SK-N-SH treated with all-trans-retinoic acid at 6 μM for 48 hours (cell line): ENCODE results near the gene WDFY2.
A peak's percentile ranks its signal among the peaks of the same experiment; 100 is the strongest.

Experiments
- ATAC-seq: fragments of 200-7000 bp; cut with Tn5 transposase; 3 replicates; pipeline ENCODE4 v1.9.1; 2020; ENCODE audit warnings: mild to moderate bottlenecking, moderate library complexity
- BACH2 ChIP-seq: fragments of 250-450 bp; sonication (Bioruptor Pico); IDR thresholded peaks from 2 replicates; pipeline ENCODE4 v1.9.0; 2021; ENCODE audit warnings: mild to moderate bottlenecking, borderline replicate concordance
- CSDC2 ChIP-seq: fragments of 250-450 bp; sonication (Bioruptor Pico); IDR thresholded peaks from 2 replicates; pipeline ENCODE4 v1.5.0; 2020; ENCODE audit warnings: mild to moderate bottlenecking, moderate library complexity
- ESRRG ChIP-seq: fragments of 250-450 bp; sonication (Bioruptor Pico); IDR thresholded peaks from 2 replicates; pipeline ENCODE4 v1.6.1; 2021; ENCODE audit warnings: mild to moderate bottlenecking
- GLIS3 ChIP-seq: fragments of 250-450 bp; sonication (Bioruptor Pico); IDR thresholded peaks from 2 replicates; pipeline ENCODE4 v1.5.0; 2020; ENCODE audit warnings: mild to moderate bottlenecking, moderate library complexity
- ISL1 ChIP-seq: fragments of 250-450 bp; sonication (Bioruptor Pico); IDR thresholded peaks from 2 replicates; pipeline ENCODE4 v2.1.2; 2022; ENCODE audit warnings: mild to moderate bottlenecking, moderate library complexity
- OSR1 ChIP-seq: fragments of 250-450 bp; sonication (Bioruptor Pico); IDR thresholded peaks from 2 replicates; pipeline ENCODE4 v1.8.0; 2022; ENCODE audit warnings: moderate library complexity, mild to moderate bottlenecking, inconsistent platforms
- PPARA ChIP-seq: fragments of 250-450 bp; sonication (Bioruptor Pico); IDR thresholded peaks from 2 replicates; pipeline ENCODE4 v1.5.0; 2020; ENCODE audit warnings: mild to moderate bottlenecking, borderline replicate concordance
- RARB ChIP-seq: fragments of 250-450 bp; sonication (Bioruptor Pico); IDR thresholded peaks from 2 replicates; pipeline ENCODE4 v1.8.0; 2021; ENCODE audit warnings: mild to moderate bottlenecking, moderate library complexity
- SNAI2 ChIP-seq: fragments of 250-450 bp; sonication (Bioruptor Pico); IDR thresholded peaks from 2 replicates; pipeline ENCODE4 v1.5.0; 2020; ENCODE audit warnings: mild to moderate bottlenecking, moderate library complexity
- TCF4 ChIP-seq: fragments of 250-450 bp; sonication (Bioruptor Pico); IDR thresholded peaks from 2 replicates; pipeline ENCODE4 v1.8.0; 2021; ENCODE audit warnings: mild to moderate bottlenecking, moderate library complexity, borderline replicate concordance
- TOX ChIP-seq: fragments of 250-450 bp; sonication (Bioruptor Pico); IDR thresholded peaks from 2 replicates; pipeline ENCODE4 v1.8.0; 2021; ENCODE audit warnings: mild to moderate bottlenecking, moderate library complexity, borderline replicate concordance
- ZC3H10 ChIP-seq: fragments of 250-450 bp; sonication (Bioruptor Pico); IDR thresholded peaks from 2 replicates; pipeline ENCODE4 v1.5.1; 2021; ENCODE audit warnings: mild to moderate bottlenecking, moderate library complexity
- ZFP3 ChIP-seq: fragments of 250-450 bp; sonication (Bioruptor Pico); IDR thresholded peaks from 2 replicates; pipeline ENCODE4 v1.5.0; 2020; ENCODE audit warnings: mild to moderate bottlenecking, moderate library complexity
- ZFP30 ChIP-seq: fragments of 450-650 bp; formaldehyde crosslinking; IDR thresholded peaks from 2 replicates; pipeline ENCODE4 v1.5.0; 2022; ENCODE audit warnings: mild to moderate bottlenecking, moderate library complexity
- ZNF565 ChIP-seq: fragments of 450-650 bp; formaldehyde crosslinking; conservative IDR thresholded peaks from 2 replicates; pipeline ENCODE4 v1.5.0; 2020; ENCODE audit warnings: low read depth, mild to moderate bottlenecking, moderate library complexity
- ZNF70 ChIP-seq: fragments of 450-650 bp; formaldehyde crosslinking; IDR thresholded peaks from 2 replicates; pipeline ENCODE4 v1.5.0; 2020; ENCODE audit warnings: mild to moderate bottlenecking, moderate library complexity
- TF ChIP-seq, protein P1 (sequence below): fragments of 250-450 bp; sonication (Bioruptor Pico); IDR thresholded peaks from 2 replicates; pipeline ENCODE4 v1.5.1; 2020; ENCODE audit warnings: low read depth, mild to moderate bottlenecking, moderate library complexity
- TF ChIP-seq, protein P2 (sequence below): fragments of 250-450 bp; sonication (Bioruptor Pico); IDR thresholded peaks from 2 replicates; pipeline ENCODE4 v1.8.0; 2020; ENCODE audit warnings: mild to moderate bottlenecking, moderate library complexity, borderline replicate concordance
- TF ChIP-seq, protein P3 (sequence below): fragments of 250-450 bp; sonication (Bioruptor Pico); IDR thresholded peaks from 2 replicates; pipeline ENCODE4 v1.8.0; 2021; ENCODE audit warnings: low read depth, mild to moderate bottlenecking, moderate library complexity, borderline replicate concordance
- TF ChIP-seq, protein P4 (sequence below): fragments of 250-450 bp; sonication (Bioruptor Pico); IDR thresholded peaks from 2 replicates; pipeline ENCODE4 v1.5.0; 2020; ENCODE audit warnings: mild to moderate bottlenecking, moderate library complexity

Gene WDFY2

DNA sequence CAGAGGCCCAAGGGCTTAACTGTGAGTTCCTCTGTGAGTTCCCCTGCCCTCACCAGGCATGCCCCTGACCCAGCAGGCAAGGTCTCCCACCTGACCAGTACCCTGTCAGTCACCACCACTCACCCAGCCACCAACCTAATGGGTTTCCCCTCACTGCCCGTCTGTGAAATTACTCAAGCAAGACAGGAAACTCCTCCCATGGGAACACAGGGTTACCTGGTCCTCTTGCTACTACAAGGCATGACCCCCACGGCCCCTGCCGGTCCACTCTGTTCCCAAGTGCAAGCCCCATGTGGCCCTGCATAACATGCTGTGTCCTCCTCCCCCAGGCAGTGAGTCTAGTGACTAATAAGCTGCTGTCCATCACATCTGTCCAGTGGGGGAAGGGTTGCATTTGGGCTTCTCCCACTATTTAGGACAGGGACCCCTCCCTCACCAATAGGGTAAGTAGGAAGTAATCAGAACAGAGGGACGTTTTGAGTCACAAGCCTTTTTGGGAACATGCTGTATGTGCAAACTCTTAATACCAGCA is 227.7 kb downstream of the WDFY2 start (continued):
- TF ChIP-seq, protein P1, sequence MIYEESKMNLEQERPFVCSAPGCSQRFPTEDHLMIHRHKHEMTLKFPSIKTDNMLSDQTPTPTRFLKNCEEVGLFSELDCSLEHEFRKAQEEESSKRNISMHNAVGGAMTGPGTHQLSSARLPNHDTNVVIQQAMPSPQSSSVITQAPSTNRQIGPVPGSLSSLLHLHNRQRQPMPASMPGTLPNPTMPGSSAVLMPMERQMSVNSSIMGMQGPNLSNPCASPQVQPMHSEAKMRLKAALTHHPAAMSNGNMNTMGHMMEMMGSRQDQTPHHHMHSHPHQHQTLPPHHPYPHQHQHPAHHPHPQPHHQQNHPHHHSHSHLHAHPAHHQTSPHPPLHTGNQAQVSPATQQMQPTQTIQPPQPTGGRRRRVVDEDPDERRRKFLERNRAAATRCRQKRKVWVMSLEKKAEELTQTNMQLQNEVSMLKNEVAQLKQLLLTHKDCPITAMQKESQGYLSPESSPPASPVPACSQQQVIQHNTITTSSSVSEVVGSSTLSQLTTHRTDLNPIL: no peak
- no peak for TF ChIP-seq BACH2 (CRISPR knock-in tag)
- TF ChIP-seq, protein P2, sequence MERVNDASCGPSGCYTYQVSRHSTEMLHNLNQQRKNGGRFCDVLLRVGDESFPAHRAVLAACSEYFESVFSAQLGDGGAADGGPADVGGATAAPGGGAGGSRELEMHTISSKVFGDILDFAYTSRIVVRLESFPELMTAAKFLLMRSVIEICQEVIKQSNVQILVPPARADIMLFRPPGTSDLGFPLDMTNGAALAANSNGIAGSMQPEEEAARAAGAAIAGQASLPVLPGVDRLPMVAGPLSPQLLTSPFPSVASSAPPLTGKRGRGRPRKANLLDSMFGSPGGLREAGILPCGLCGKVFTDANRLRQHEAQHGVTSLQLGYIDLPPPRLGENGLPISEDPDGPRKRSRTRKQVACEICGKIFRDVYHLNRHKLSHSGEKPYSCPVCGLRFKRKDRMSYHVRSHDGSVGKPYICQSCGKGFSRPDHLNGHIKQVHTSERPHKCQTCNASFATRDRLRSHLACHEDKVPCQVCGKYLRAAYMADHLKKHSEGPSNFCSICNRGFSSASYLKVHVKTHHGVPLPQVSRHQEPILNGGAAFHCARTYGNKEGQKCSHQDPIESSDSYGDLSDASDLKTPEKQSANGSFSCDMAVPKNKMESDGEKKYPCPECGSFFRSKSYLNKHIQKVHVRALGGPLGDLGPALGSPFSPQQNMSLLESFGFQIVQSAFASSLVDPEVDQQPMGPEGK (CRISPR knock-in tag): no peak
- TF ChIP-seq, protein P3, sequence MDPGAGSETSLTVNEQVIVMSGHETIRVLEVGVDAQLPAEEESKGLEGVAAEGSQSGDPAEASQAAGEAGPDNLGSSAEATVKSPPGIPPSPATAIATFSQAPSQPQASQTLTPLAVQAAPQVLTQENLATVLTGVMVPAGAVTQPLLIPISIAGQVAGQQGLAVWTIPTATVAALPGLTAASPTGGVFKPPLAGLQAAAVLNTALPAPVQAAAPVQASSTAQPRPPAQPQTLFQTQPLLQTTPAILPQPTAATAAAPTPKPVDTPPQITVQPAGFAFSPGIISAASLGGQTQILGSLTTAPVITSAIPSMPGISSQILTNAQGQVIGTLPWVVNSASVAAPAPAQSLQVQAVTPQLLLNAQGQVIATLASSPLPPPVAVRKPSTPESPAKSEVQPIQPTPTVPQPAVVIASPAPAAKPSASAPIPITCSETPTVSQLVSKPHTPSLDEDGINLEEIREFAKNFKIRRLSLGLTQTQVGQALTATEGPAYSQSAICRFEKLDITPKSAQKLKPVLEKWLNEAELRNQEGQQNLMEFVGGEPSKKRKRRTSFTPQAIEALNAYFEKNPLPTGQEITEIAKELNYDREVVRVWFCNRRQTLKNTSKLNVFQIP: no peak
- TF ChIP-seq CSDC2 (CRISPR knock-in tag): no peak
- TF ChIP-seq ZFP3 (CRISPR knock-in tag): no peak
- TF ChIP-seq TOX (CRISPR knock-in tag): no peak

DNA sequence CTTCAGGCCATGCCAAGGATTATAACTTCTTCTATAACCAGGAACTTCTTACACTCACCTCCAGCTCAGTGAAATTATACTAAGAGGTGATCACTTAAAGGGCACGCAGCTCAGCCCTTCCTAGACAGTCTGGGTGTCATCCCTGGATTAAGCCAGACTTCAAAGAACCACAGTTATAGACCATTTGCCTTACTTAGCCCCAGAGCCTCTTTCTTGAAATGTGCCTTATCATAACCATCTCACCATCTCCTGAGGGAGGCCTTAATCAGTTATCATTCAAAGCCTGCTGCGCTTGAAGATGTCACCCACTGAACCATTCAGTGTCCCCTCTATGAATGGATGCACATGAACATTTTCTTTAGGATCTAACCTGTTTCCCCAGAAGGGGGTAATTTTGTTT is 229.8 kb downstream of the WDFY2 start:
- no peak for ATAC-seq
- TF ChIP-seq, protein P1: no peak
- no peak for TF ChIP-seq RARB (CRISPR knock-in tag)
- TF ChIP-seq SNAI2 (CRISPR knock-in tag): no peak
- no peak for TF ChIP-seq ZNF565 (CRISPR knock-in tag)
- no peak for TF ChIP-seq PPARA (CRISPR knock-in tag)
- no peak for TF ChIP-seq ZFP30 (CRISPR knock-in tag)
- no peak for TF ChIP-seq ESRRG
- no peak for TF ChIP-seq ZNF70
- no peak for TF ChIP-seq ZC3H10 (CRISPR knock-in tag)
- TF ChIP-seq, protein P3: no peak

DNA sequence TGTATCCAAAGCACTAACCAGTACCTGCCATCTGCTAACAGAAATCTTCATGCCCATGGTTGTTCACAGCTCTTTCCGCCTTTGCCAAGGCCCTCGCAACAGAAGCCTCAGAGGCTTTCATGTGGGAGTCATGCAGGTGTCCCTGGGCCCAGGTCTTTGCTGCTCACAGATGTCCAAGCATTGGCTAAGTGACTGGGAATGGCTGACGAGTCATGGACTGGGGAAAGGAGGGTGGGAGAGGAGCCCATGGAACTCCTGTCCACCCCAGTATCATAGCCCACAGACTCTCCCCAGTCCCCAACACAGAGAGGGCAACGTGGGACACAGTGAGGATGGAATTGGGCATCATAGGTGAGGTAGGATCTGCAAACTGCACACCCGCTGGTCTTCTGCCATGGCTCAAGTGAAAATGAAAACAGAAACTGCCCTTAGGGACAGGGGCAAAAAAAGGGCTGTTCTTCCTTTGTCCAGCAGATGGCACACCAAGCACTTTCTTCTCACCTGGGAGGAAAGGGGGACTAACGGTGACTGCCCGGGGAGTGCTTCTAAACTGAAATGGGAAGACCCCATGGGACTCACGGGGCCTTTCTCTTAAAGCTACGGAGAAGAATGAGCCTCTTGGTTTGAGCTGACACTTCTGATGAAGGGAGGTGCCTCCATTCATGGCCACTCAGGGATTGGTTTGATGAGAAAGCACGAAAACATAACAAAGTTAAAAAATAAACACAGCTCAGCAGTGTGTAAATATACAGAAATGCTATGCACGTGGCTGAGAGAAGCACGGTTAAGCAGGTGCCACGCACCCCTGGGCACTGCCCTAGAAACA is 230.8 kb downstream of the WDFY2 start:
- peak; percentile 93 for ATAC-seq
- TF ChIP-seq GLIS3 (CRISPR knock-in tag) (no peak), ISL1 (CRISPR knock-in tag) (no peak), OSR1 (no peak), BACH2 (CRISPR knock-in tag) (no peak), PPARA (CRISPR knock-in tag) (no peak), TCF4 (CRISPR knock-in tag) (no peak), ZFP3 (CRISPR knock-in tag) (no peak), ESRRG (no peak), ZNF70 (no peak)
- TF ChIP-seq, protein P2 (CRISPR knock-in tag): no peak
- TF ChIP-seq, protein P1: no peak
- TF ChIP-seq, protein P4, sequence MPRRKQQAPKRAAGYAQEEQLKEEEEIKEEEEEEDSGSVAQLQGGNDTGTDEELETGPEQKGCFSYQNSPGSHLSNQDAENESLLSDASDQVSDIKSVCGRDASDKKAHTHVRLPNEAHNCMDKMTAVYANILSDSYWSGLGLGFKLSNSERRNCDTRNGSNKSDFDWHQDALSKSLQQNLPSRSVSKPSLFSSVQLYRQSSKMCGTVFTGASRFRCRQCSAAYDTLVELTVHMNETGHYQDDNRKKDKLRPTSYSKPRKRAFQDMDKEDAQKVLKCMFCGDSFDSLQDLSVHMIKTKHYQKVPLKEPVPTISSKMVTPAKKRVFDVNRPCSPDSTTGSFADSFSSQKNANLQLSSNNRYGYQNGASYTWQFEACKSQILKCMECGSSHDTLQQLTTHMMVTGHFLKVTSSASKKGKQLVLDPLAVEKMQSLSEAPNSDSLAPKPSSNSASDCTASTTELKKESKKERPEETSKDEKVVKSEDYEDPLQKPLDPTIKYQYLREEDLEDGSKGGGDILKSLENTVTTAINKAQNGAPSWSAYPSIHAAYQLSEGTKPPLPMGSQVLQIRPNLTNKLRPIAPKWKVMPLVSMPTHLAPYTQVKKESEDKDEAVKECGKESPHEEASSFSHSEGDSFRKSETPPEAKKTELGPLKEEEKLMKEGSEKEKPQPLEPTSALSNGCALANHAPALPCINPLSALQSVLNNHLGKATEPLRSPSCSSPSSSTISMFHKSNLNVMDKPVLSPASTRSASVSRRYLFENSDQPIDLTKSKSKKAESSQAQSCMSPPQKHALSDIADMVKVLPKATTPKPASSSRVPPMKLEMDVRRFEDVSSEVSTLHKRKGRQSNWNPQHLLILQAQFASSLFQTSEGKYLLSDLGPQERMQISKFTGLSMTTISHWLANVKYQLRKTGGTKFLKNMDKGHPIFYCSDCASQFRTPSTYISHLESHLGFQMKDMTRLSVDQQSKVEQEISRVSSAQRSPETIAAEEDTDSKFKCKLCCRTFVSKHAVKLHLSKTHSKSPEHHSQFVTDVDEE: no peak
